SK-N-SH treated with all-trans-retinoic acid at 6 μM for 48 hours (cell line): ENCODE measurements around the gene SLC12A9.
"Not testable (repeated sequence)": the region's sequence is repeated elsewhere in the genome, so short reads cannot be mapped to it uniquely, and the experiment has no call there.

Source experiments
- ARNTL ChIP-seq: fragments of 450-650 bp; formaldehyde crosslinking; IDR thresholded peaks from 2 replicates; pipeline ENCODE4 v1.5.0; 2020; ENCODE audit warnings: low read depth, mild to moderate bottlenecking, moderate library complexity, borderline replicate concordance
- BACH2 ChIP-seq: fragments of 250-450 bp; sonication (Bioruptor Pico); IDR thresholded peaks from 2 replicates; pipeline ENCODE4 v1.9.0; 2021; ENCODE audit warnings: mild to moderate bottlenecking, borderline replicate concordance
- CREB5 ChIP-seq: fragments of 250-450 bp; sonication (Bioruptor Pico); IDR thresholded peaks from 2 replicates; pipeline ENCODE4 v1.5.1; 2020; ENCODE audit warnings: low read depth, mild to moderate bottlenecking, moderate library complexity
- CSDC2 ChIP-seq: fragments of 250-450 bp; sonication (Bioruptor Pico); IDR thresholded peaks from 2 replicates; pipeline ENCODE4 v1.5.0; 2020; ENCODE audit warnings: mild to moderate bottlenecking, moderate library complexity
- CSRNP3 ChIP-seq: fragments of 250-450 bp; sonication (Bioruptor Pico); IDR thresholded peaks from 2 replicates; pipeline ENCODE4 v1.5.1; 2021; ENCODE audit warnings: mild to moderate bottlenecking, moderate library complexity
- GLIS3 ChIP-seq: fragments of 250-450 bp; sonication (Bioruptor Pico); IDR thresholded peaks from 2 replicates; pipeline ENCODE4 v1.5.0; 2020; ENCODE audit warnings: mild to moderate bottlenecking, moderate library complexity
- PATZ1 ChIP-seq: fragments of 250-450 bp; sonication (Bioruptor Pico); IDR thresholded peaks from 2 replicates; pipeline ENCODE4 v1.8.0; 2020; ENCODE audit warnings: mild to moderate bottlenecking, moderate library complexity, borderline replicate concordance
- RARB ChIP-seq: fragments of 250-450 bp; sonication (Bioruptor Pico); IDR thresholded peaks from 2 replicates; pipeline ENCODE4 v1.8.0; 2021; ENCODE audit warnings: mild to moderate bottlenecking, moderate library complexity
- SNAI2 ChIP-seq: fragments of 250-450 bp; sonication (Bioruptor Pico); IDR thresholded peaks from 2 replicates; pipeline ENCODE4 v1.5.0; 2020; ENCODE audit warnings: mild to moderate bottlenecking, moderate library complexity
- TOX ChIP-seq: fragments of 250-450 bp; sonication (Bioruptor Pico); IDR thresholded peaks from 2 replicates; pipeline ENCODE4 v1.8.0; 2021; ENCODE audit warnings: mild to moderate bottlenecking, moderate library complexity, borderline replicate concordance
- TSHZ2 ChIP-seq: fragments of 250-450 bp; sonication (Bioruptor Pico); IDR thresholded peaks from 2 replicates; pipeline ENCODE4 v1.5.0; 2020; ENCODE audit warnings: mild to moderate bottlenecking, moderate library complexity
- ZC3H10 ChIP-seq: fragments of 250-450 bp; sonication (Bioruptor Pico); IDR thresholded peaks from 2 replicates; pipeline ENCODE4 v1.5.1; 2021; ENCODE audit warnings: mild to moderate bottlenecking, moderate library complexity
- ZFP3 ChIP-seq: fragments of 250-450 bp; sonication (Bioruptor Pico); IDR thresholded peaks from 2 replicates; pipeline ENCODE4 v1.5.0; 2020; ENCODE audit warnings: mild to moderate bottlenecking, moderate library complexity
- ZNF70 ChIP-seq: fragments of 450-650 bp; formaldehyde crosslinking; IDR thresholded peaks from 2 replicates; pipeline ENCODE4 v1.5.0; 2020; ENCODE audit warnings: mild to moderate bottlenecking, moderate library complexity

- TF ChIP-seq BACH2; CSRNP3 (CRISPR knock-in tag); SNAI2 (CRISPR knock-in tag); ZFP3 (CRISPR knock-in tag); RARB (CRISPR knock-in tag); CREB5 (CRISPR knock-in tag); PATZ1 (CRISPR knock-in tag); TOX (CRISPR knock-in tag); ARNTL; ZC3H10; CSDC2; GLIS3 (CRISPR knock-in tag); ZNF70; TSHZ2 (CRISPR knock-in tag): not testable (repeated sequence)
Observed at GRCh38 chr7:100854899-100855298, 2.4 kb downstream of the SLC12A9 start.
